Heart right ventricle (tissue), 16 donors: ENCODE results near the gene ATN1. TPM values are rescaled to one million over a fixed set of nuclear protein-coding genes. Genes with fewer than 3 reads are reported as not detected.

Experiments
- ATAC-seq, 8 donors: fragments of 200-7000 bp; cut with Tn5 transposase; one replicate each; pipeline ENCODE4 v1.9.1; 2020; ENCODE audit warnings: mild to moderate bottlenecking in 8 of 8, moderate library complexity in 8 of 8, moderate number of reproducible peaks in 1 of 8
- DNase-seq, 2 donors: peaks; one replicate each; pipeline ENCODE4 v3.0.0-alpha.2; 2020
- H3K27ac ChIP-seq, 10 donors: fragments of 200-600 bp; sonication (generic) in 2 of 10; one replicate each; pipeline versions ENCODE4 v1.5.0 to v1.8.0; 2020 to 2022; ENCODE audit warnings: mild to moderate bottlenecking in 3 of 10
- H3K27me3 ChIP-seq, 7 donors: fragments of 200-600 bp; one replicate each; pipeline ENCODE4 v1.8.0; 2021 to 2022; ENCODE audit warnings: mild to moderate bottlenecking in 2 of 7
- H3K36me3 ChIP-seq, 9 donors: fragments of 200-600 bp; sonication (generic) in 1 of 9; one replicate each; pipeline versions ENCODE4 v1.5.0 to v1.8.0; 2020 to 2022; ENCODE audit warnings: mild to moderate bottlenecking in 2 of 9
- H3K4me1 ChIP-seq, 9 donors: fragments of 200-600 bp; sonication (generic) in 1 of 9; one replicate each; pipeline versions ENCODE4 v1.5.0 to v1.8.0; 2020 to 2022; ENCODE audit warnings: mild to moderate bottlenecking in 4 of 9
- H3K4me3 ChIP-seq, 10 donors: fragments of 200-600 bp; sonication (generic) in 2 of 10; one replicate each; pipeline versions ENCODE4 v1.5.0 to v1.8.0; 2020 to 2022; ENCODE audit warnings: mild to moderate bottlenecking in 7 of 10, moderate library complexity in 2 of 10
- H3K9me3 ChIP-seq, 11 donors: fragments of 200-600 bp in 10 of 11; sonication (generic) in 2 of 11; one replicate each; pipeline versions ENCODE4 v1.5.0 to v1.8.0; 2013 to 2022; ENCODE audit warnings: mild to moderate bottlenecking in 2 of 11, control low read depth in 1 of 11, moderate library complexity in 1 of 11
- CTCF ChIP-seq, 9 donors: fragments of 200-600 bp; sonication (generic) in 2 of 9; IDR thresholded peaks; one replicate each; pipeline versions ENCODE4 v1.5.0 to v1.8.0; 2021 to 2022; ENCODE audit warnings: antibody characterized with exemption in 9 of 9, mild to moderate bottlenecking in 5 of 9, moderate library complexity in 1 of 9
- WGBS, 2 donors: extraction: QIAGEN DNeasy Blood & Tissue Kit; methylation state at CpG; one replicate each; pipeline ENCODE4 v1.1.7; 2013; ENCODE audit warnings: inconsistent platforms in 1 of 2; 5-methylcytosine and 5-hydroxymethylcytosine counted together
- intact Hi-C, 10 donors: fragments of 100-400 bp; cut with DNase I; formaldehyde crosslinking; loops; one replicate each; pipeline versions ENCODE4 v1.11.1 to v1.14.2; 2022
- polyA plus RNA-seq, 2 donors: library from polyadenylated mRNA; stranded (reverse); fragments of 200-250 nt; gene quantifications; one replicate each; pipeline ENCODE4 v1.2.3, GENCODE V29; 2013
- total RNA-seq, 10 donors: library from RNA; stranded (reverse); fragmentation: NEBNext Ultra II Directional in 3 of 10; extraction: Animal tissue kit (Norgen Biotek cat#: 25700) in 3 of 10; gene quantifications; one replicate each; pipeline versions ENCODE4 v1.2.1 to v1.2.4, GENCODE V29; 2021 to 2023
- donor health status: Arrhythmogenic right ventricular cardiomyopathy.
- donor health status: ischemic (EF 13 %, LVEDD 7.1; RV severe dilation, severe dysfunction).
- donor health status: healthy with polysubstance abuse.
- donor health status: DM: no; HTN: yes; CAD: no.
- donor health status: DM: no; HTN: no; CAD: no.
- donor health status: ischemic (EF 25% LVEDD 6.9; RV normal size, moderate dysfunction).
- donor health status: ischemic (EF 25% LVEDD 5.7; RV mildly dilated, moderate dysfunction).
- donor health status: healthy.
- donor health status: DM: yes; HTN: yes; CAD: no.
- donor health status: Ischemic cardiomyopathy.
- donor health status: ischemic (EF 35%, LVEDD 5.7; RV mildly dilated, moderate dysfunction).
- donor health status: nonischemic (EF 11% LVEDD 7.7; RV severe dilation, severe dysfunction).
- donor health status: DM: yes; HTN: yes; CAD: no.
- donor health status: PGD.
- donor health status: ischemic (EF 29% LVEDD 5.4; RV normal size, mild dysfunction).
- donor health status: nonischemic (EF 23%, LVEDD 6.1; RV moderate dilation, normal function).

ATN1 gene
- total and polyA plus RNA-seq, 12 donors, result 48.7 to 96.7 (median 65.8) TPM

- ATAC-seq (peak in 2 of 8 donors; percentile 2 to 22), DNase-seq (no peak)
- H3K36me3 ChIP-seq, result peaks cover 0 to 100% (median 69%) of the 10 kb centered on the region in 9 donors
- H3K4me3 ChIP-seq, result no peak overlapping the region
- intact Hi-C loops, result no loop called here
- H3K9me3 ChIP-seq, result no peaks in the 10 kb centered on the region
- no peak for TF ChIP-seq CTCF (IDR thresholded peaks at IDR 0.05)
- peaks cover 0 to 33% (median 0%) of the 10 kb centered on the region in 9 donors for H3K4me1 ChIP-seq
- no peaks in the 10 kb centered on the region for H3K27me3 ChIP-seq
- WGBS, 2 donors, result 58 to 73% methylated on average over 3 of the region's 3 CpGs
- H3K27ac ChIP-seq, result peak overlapping the region in 8 of 10 donors; percentile 20 to 80 (median 70)
Measured at GRCh38 chr12:6979453-6979852, 51.7 kb downstream of the ATN1 start.

DNA sequence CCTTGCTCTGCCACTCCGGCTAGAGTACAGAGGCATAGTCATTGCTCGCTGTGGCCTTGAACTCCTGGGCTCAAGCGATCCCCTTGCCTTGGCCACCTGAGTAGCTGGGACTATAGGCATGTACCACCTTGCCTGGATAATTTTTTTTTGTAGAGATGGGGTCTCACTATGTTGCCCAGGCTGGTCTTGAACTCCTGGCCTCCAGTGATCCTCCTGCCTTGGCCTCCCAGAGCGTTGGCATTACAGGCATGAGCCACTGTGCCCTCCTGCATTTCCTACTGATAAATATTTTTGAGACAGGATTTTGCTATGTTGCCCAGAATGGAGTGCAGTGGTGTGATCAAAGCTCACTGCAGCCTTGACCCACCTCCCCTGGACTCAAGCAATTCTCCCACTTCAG is 52.3 kb downstream of the ATN1 start:
- H3K27ac ChIP-seq, result peak overlapping the region in 2 of 10 donors; percentile 36 to 80

DNA sequence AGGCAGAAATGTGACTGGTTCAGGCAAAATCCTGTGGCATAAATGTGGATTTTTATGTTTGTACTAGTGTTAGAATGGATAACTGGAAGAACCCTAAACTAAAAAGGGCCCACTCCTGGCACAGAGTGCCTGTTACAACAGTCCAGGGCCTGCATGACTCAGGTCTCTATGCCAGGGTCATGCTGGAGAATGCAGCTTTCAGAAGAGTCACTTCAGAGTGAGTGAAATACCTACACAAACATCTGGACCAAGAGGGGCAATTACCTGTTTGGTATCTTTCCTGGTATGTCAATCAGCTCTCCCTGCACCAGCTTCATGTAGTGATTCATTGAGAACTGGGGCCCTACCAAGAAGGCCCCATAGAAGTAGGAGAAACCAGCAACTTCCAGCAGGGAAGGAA is 53.0 kb downstream of the ATN1 start:
- Histone ChIP-seq H3K36me3 (peaks cover 0 to 98% (median 59%) of the 10 kb centered on the region in 9 donors), H3K27ac (peak overlapping the region in 1 of 10 donors; percentile 24), H3K9me3 (no peaks in the 10 kb centered on the region), H3K4me3 (no peak overlapping the region), H3K27me3 (no peaks in the 10 kb centered on the region), H3K4me1 (peaks cover 0 to 33% (median 0%) of the 10 kb centered on the region in 9 donors)
- no peak for TF ChIP-seq CTCF (IDR thresholded peaks at IDR 0.05)
- ATAC-seq, result no peak
- no peak for DNase-seq
- intact Hi-C loops, result no loop called here

More for the DNA sequence above, 52.3 kb downstream of the ATN1 start:
- H3K27me3 ChIP-seq, result no peaks in the 10 kb centered on the region
- no peak for DNase-seq
- H3K9me3 ChIP-seq, result no peaks in the 10 kb centered on the region
- 96 to 100% methylated on average over 4 of the region's 4 CpGs for WGBS, 2 donors
- H3K4me1 ChIP-seq, result peaks cover 0 to 33% (median 0%) of the 10 kb centered on the region in 9 donors
- no peak for ATAC-seq
- H3K4me3 ChIP-seq, result no peak overlapping the region
- H3K36me3 ChIP-seq, result peaks cover 0 to 98% (median 64%) of the 10 kb centered on the region in 9 donors
- intact Hi-C loops, result no loop called here
- no peak for TF ChIP-seq CTCF (IDR thresholded peaks at IDR 0.05)

GRCh38 chr12:6981152-6982052 is 53.6 kb downstream of the ATN1 start:
- ATAC-seq (no peak), DNase-seq (no peak)
- H3K36me3 ChIP-seq, result peaks cover 0 to 98% (median 52%) of the 10 kb centered on the region in 9 donors
- no peak for TF ChIP-seq CTCF (IDR thresholded peaks at IDR 0.05)
- H3K9me3 ChIP-seq, result no peaks in the 10 kb centered on the region
- WGBS, 2 donors, result 93 to 97% methylated on average over 10 of the region's 10 CpGs
- peaks cover 0 to 33% (median 0%) of the 10 kb centered on the region in 9 donors for H3K4me1 ChIP-seq
- H3K27ac ChIP-seq, result peak overlapping the region in 1 of 10 donors; percentile 24
- H3K4me3 ChIP-seq, result no peak overlapping the region
- intact Hi-C loops, result no loop called here
- H3K27me3 ChIP-seq, result no peaks in the 10 kb centered on the region
